Right lobe of liver (tissue), 6 donors: ENCODE data around the gene OSBPL3. TPM values are rescaled to one million over a fixed set of nuclear protein-coding genes. Genes with fewer than 3 reads are reported as not detected.

Experiments
- ATAC-seq, 4 donors: fragments of 200-7000 bp; cut with Tn5 transposase; one replicate each; pipeline ENCODE4 v1.9.1; 2020; ENCODE audit warnings: mild to moderate bottlenecking in 4 of 4, moderate library complexity in 4 of 4
- DNase-seq, 3 donors: peaks; one replicate each; pipeline ENCODE4 v3.0.0-alpha.2; 2020
- H3K27ac ChIP-seq, 3 donors: fragments of 200-600 bp; one replicate each; pipeline ENCODE4 v1.8.0; 2022
- H3K27me3 ChIP-seq, 2 donors: fragments of 200-600 bp; one replicate each; pipeline ENCODE4 v1.8.0; 2022
- H3K36me3 ChIP-seq, 4 donors: fragments of 200-600 bp; sonication (generic) in 1 of 4; one replicate each; pipeline versions ENCODE4 v1.5.1 to v1.8.0; 2017 to 2022; ENCODE audit warnings: control low read depth in 1 of 4
- H3K4me1 ChIP-seq, 4 donors: fragments of 200-600 bp; sonication (generic) in 1 of 4; one replicate each; pipeline versions ENCODE4 v1.5.1 to v1.8.0; 2017 to 2022; ENCODE audit warnings: control low read depth in 1 of 4
- H3K4me3 ChIP-seq, 3 donors: fragments of 200-600 bp; one replicate each; pipeline ENCODE4 v1.8.0; 2022
- H3K9me3 ChIP-seq, 4 donors: fragments of 200-600 bp; sonication (generic) in 1 of 4; one replicate each; pipeline versions ENCODE4 v1.5.1 to v1.8.0; 2017 to 2022; ENCODE audit warnings: control low read depth in 1 of 4
- POLR2A ChIP-seq: fragments of 450-650 bp; IDR thresholded peaks from one replicate; pipeline ENCODE4 v1.6.1; 2017; ENCODE audit warnings: antibody characterized with exemption, mild to moderate bottlenecking
- WGBS: methylation state at CpG from one replicate; pipeline ENCODE4 v1.1.6; 2018; ENCODE audit warnings: low coverage, low lambda C conversion rate; ENCODE audit not compliant: insufficient coverage; ENCODE audit errors: missing lambda C conversion rate; 5-methylcytosine and 5-hydroxymethylcytosine counted together
- intact Hi-C, 2 donors: fragments of 100-400 bp; cut with DNase I; formaldehyde crosslinking; loops; one replicate each; pipeline versions ENCODE4 v1.11.2 to v1.14.1; 2022
- total RNA-seq, 6 experiments: library from RNA; depleted of rRNA in 2 of 6; stranded (reverse); fragments of >200 nt in 2 of 6; fragmentation: NEBNext Ultra II Directional in 3 of 6; extraction: Animal tissue kit (Norgen Biotek cat#: 25700) in 3 of 6; gene quantifications; one replicate each; pipeline versions ENCODE4 v1.1.0 to v1.2.4, GENCODE V29; 2016 to 2023
- TF ChIP-seq, protein P1 (sequence below), 4 donors: fragments of 200-600 bp in 3 of 4; fragments of 450-650 bp in 1 of 4; IDR thresholded peaks; one replicate each; pipeline versions ENCODE4 v1.5.1 to v1.8.0; 2016 to 2022; ENCODE audit warnings: antibody characterized with exemption in 4 of 4, mild to moderate bottlenecking in 2 of 4
- donor health status: DM: no; HTN: yes; CAD: no.
- donor health status: DM: no; HTN: no; CAD: no.
- donor health status: DM: no; HTN: no; CAD: no.
- donor health status: DM: no; HTN: yes; CAD: no.
- donor health status: DM: no; HTN: yes; CAD: no.

Gene OSBPL3
- total RNA-seq, 6 experiments from 2014 or later: 0.70 to 8.2 (median 2.4) TPM

DNA sequence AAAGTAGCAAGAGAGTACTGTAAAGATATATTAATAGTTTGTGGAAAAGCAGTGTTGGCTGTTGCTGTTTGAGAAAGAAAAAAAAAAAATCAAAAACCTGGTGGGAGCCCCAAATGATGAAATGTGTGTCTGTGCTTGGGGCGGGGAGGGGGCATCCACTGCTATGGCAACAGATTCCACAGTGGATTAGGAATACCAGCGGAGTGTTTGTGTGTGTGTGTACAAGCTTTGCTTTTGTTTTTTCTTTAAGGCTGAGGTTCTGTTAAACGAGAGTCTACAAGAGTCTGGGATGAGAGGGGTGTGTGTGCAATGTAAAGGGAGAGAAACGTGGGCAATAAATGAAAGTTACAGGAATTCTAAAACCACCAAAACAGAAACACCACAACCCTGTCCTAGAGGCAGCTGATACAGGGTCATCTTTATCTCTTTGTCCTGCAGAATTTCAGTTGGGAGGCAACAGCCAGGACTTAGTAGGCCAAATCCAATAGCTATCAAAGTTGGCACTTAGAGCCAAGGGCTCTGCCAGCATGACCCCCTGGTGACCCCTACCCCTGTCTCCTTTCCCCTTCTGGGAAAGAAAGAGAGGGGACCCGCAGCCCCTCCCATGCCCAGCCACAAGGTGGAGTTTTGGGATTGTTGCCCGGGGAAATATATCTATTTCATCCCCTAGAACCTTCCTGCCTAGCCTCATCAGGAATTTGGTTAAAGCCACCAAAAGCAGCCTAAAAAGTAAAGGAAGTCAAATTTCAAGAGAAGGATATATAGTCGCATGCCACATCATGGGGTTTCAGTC lies 85.4 kb downstream of the OSBPL3 start:
- no peaks in the 10 kb centered on the region for H3K36me3 ChIP-seq
- H3K4me3 ChIP-seq: no peak overlapping the region
- DNase-seq (no peak), ATAC-seq (peak in 3 of 4 donors; percentile 19 to 82 (median 32))
- intact Hi-C loops: no loop called here
- no peaks in the 10 kb centered on the region for H3K27me3 ChIP-seq
- no peak for TF ChIP-seq POLR2A
- TF ChIP-seq, protein P1, sequence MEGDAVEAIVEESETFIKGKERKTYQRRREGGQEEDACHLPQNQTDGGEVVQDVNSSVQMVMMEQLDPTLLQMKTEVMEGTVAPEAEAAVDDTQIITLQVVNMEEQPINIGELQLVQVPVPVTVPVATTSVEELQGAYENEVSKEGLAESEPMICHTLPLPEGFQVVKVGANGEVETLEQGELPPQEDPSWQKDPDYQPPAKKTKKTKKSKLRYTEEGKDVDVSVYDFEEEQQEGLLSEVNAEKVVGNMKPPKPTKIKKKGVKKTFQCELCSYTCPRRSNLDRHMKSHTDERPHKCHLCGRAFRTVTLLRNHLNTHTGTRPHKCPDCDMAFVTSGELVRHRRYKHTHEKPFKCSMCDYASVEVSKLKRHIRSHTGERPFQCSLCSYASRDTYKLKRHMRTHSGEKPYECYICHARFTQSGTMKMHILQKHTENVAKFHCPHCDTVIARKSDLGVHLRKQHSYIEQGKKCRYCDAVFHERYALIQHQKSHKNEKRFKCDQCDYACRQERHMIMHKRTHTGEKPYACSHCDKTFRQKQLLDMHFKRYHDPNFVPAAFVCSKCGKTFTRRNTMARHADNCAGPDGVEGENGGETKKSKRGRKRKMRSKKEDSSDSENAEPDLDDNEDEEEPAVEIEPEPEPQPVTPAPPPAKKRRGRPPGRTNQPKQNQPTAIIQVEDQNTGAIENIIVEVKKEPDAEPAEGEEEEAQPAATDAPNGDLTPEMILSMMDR (IDR thresholded peaks at IDR 0.05): peak; percentile 19 to 38 (median 24)
- WGBS: 48% methylated on average over 7 of the region's 7 CpGs
- H3K27ac ChIP-seq: no peak overlapping the region
- no peaks in the 10 kb centered on the region for H3K4me1 ChIP-seq
- no peaks in the 10 kb centered on the region for H3K9me3 ChIP-seq

DNA sequence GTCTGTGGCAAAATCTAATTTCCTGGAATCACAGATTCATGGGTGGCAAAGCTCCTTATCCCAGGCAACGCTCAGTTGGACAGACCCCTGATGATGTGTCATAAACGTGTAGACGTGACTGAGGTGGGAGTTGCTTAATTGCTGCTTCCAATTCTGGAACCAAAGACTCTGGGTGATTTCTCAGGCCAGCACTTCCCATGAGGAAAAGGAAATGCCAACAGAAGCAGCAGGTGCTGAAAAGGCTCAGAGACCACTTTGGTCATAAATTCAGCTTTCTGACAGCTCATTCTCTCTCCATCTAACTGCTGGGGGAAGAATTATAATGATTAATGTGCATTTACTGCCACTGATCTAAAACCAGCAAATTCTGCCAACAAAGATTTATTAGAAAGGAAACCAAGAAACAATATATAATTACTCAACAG lies 88.7 kb downstream of the OSBPL3 start:
- DNase-seq: no peak
- no peaks in the 10 kb centered on the region for H3K4me1 ChIP-seq
- TF ChIP-seq, protein P1 (IDR thresholded peaks at IDR 0.05): no peak
- no peak for TF ChIP-seq POLR2A

DNA sequence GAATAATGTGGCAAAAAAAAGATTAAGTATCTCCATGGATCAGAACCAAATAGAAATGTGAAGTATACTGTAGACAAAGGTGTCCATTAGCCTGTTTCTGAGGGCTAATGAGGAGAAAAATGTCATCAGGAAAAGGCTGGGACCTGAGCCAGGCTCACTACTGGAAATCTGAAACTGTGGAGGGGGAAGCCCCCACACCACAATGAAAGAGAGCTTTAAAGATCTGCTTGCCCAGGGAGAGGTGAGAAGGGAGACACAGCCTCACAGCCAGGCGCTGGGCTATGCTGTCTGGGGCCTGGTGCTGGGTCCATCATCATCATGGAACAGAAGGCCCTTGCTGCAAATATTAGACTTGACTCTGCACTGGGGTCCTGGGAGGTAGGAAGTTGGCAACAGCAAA lies 90.4 kb downstream of the OSBPL3 start:
- no peaks in the 10 kb centered on the region for H3K9me3 ChIP-seq
- H3K4me1 ChIP-seq: no peaks in the 10 kb centered on the region
- TF ChIP-seq, protein P1 (IDR thresholded peaks at IDR 0.05): no peak
- no peak for TF ChIP-seq POLR2A
- WGBS: no CpG with 5 or more reads among the region's 1 CpG
- ATAC-seq: no peak
- no peak for DNase-seq
- H3K4me3 ChIP-seq: no peak overlapping the region
- intact Hi-C loops: no loop called here
- H3K27ac ChIP-seq: no peak overlapping the region
- H3K36me3 ChIP-seq: no peaks in the 10 kb centered on the region
- H3K27me3 ChIP-seq: no peaks in the 10 kb centered on the region

More for the DNA sequence above, 88.7 kb downstream of the OSBPL3 start:
- no peaks in the 10 kb centered on the region for H3K36me3 ChIP-seq
- no peak overlapping the region for H3K27ac ChIP-seq
- WGBS: 66% methylated on average over 3 of the region's 3 CpGs
- intact Hi-C loops: no loop called here
- H3K27me3 ChIP-seq: no peaks in the 10 kb centered on the region
- ATAC-seq: no peak
- H3K9me3 ChIP-seq: no peaks in the 10 kb centered on the region
- no peak overlapping the region for H3K4me3 ChIP-seq

DNA sequence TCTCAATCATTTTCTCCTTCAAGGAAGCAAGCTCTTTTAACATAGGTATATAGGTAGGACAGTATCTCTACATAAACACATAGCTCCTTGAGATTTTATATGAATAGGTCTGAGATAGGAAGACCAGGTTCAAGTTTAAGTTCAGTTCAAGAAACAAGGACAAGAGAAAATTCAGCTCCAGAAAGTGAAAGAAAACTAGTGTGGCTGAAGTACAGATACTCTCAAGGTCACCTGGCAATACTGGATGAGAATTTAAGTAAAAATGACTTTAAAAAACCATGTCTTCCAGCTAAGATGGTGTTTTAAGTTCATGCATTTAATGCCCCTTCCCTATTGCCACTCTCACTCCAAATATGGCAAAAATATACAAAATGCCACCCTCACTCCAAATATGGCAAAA lies 91.3 kb downstream of the OSBPL3 start:
- no peak for DNase-seq
- no peak overlapping the region for H3K4me3 ChIP-seq
- no peak for TF ChIP-seq POLR2A
- TF ChIP-seq, protein P1 (IDR thresholded peaks at IDR 0.05): no peak
- intact Hi-C loops: no loop called here
- H3K27me3 ChIP-seq: no peaks in the 10 kb centered on the region
- no peak for ATAC-seq
- H3K4me1 ChIP-seq: no peaks in the 10 kb centered on the region
- no peaks in the 10 kb centered on the region for H3K9me3 ChIP-seq
- H3K36me3 ChIP-seq: no peaks in the 10 kb centered on the region
- no peak overlapping the region for H3K27ac ChIP-seq
